Ishikawa (cell line): Measurements from ENCODE around the gene CNTNAP5.

Experiments used
- REST ChIP-seq: IDR thresholded peaks from 2 replicates; pipeline ENCODE4 v1.6.1; 2012; ENCODE audit warnings: low read depth, mild to moderate bottlenecking
- TCF12 ChIP-seq: IDR thresholded peaks from 2 replicates; pipeline ENCODE4 v1.6.1; 2012; ENCODE audit warnings: low read depth
- USF1 ChIP-seq: IDR thresholded peaks from 2 replicates; pipeline ENCODE4 v1.6.1; 2012
- ZBTB7A ChIP-seq: IDR thresholded peaks from 2 replicates; pipeline ENCODE4 v1.6.1; 2012; ENCODE audit warnings: low read depth

- no peak for TF ChIP-seq REST
- no peak for TF ChIP-seq ZBTB7A
- no peak for TF ChIP-seq TCF12
- TF ChIP-seq USF1 = no peak
Observed at GRCh38 chr2:124908411-124908810, 883.3 kb downstream of the CNTNAP5 start.
